Psoas muscle (tissue), 8 donors: ENCODE measurements around the gene LRRC2. TPM values are rescaled to one million over a fixed set of nuclear protein-coding genes. Genes with fewer than 3 reads are reported as not detected.

Experiments used
- ATAC-seq, 4 donors: fragments of 200-7000 bp; cut with Tn5 transposase; one replicate each; pipeline ENCODE4 v1.9.1; 2020; ENCODE audit warnings: moderate library complexity in 3 of 4, mild to moderate bottlenecking in 2 of 4
- DNase-seq, 2 donors: peaks; one replicate each; pipeline ENCODE4 v3.0.0-alpha.2; 2020
- H3K27ac ChIP-seq: fragments of 200-600 bp; one replicate; pipeline ENCODE4 v1.8.0; 2022
- H3K27me3 ChIP-seq, 3 donors: fragments of 200-600 bp in 1 of 3; one replicate each; pipeline versions ENCODE4 v1.6.1 to v1.8.0; 2013 to 2022; ENCODE audit warnings: low read length in 2 of 3, mild to moderate bottlenecking in 2 of 3, moderate library complexity in 1 of 3; ENCODE audit not compliant: insufficient read depth in 3 of 3
- H3K36me3 ChIP-seq, 2 donors: fragments of 200-600 bp in 1 of 2; one replicate each; pipeline versions ENCODE4 v1.6.1 to v1.8.0; 2013 to 2022; ENCODE audit warnings: low read depth in 1 of 2, mild to moderate bottlenecking in 1 of 2, moderate library complexity in 1 of 2; ENCODE audit not compliant: insufficient read depth in 1 of 2
- H3K4me1 ChIP-seq: fragments of 200-600 bp; one replicate; pipeline ENCODE4 v1.8.0; 2022
- H3K4me3 ChIP-seq: fragments of 200-600 bp; one replicate; pipeline ENCODE4 v1.8.0; 2022; ENCODE audit warnings: mild to moderate bottlenecking
- H3K9me3 ChIP-seq: fragments of 200-600 bp; one replicate; pipeline ENCODE4 v1.8.0; 2022
- CTCF ChIP-seq: fragments of 200-600 bp; IDR thresholded peaks from one replicate; pipeline ENCODE4 v1.8.0; 2022; ENCODE audit warnings: antibody characterized with exemption
- WGBS, 3 donors: extraction: QIAGEN DNeasy Blood & Tissue Kit; methylation state at CpG; one replicate each; pipeline versions ENCODE4 v1.1.6 to v1.1.7; 2013; 5-methylcytosine and 5-hydroxymethylcytosine counted together
- intact Hi-C, 2 donors: fragments of 100-400 bp; cut with DNase I; formaldehyde crosslinking; loops; one replicate each; pipeline versions ENCODE4 v1.11.0 to v1.14.2; 2022
- polyA plus RNA-seq, 3 donors: library from polyadenylated mRNA; stranded (reverse); fragments of 200-250 nt; gene quantifications; one replicate each; pipeline ENCODE4 v1.2.3, GENCODE V29; 2013
- total RNA-seq, 4 donors: library from RNA; stranded (reverse); fragmentation: NEBNext Ultra II Directional in 2 of 4; extraction: Animal tissue kit (Norgen Biotek cat#: 25700) in 2 of 4; gene quantifications; one replicate each; pipeline versions ENCODE4 v1.2.1 to v1.2.4, GENCODE V29; 2021 to 2023
- donor health status: healthy with polysubstance abuse.
- donor health status: DM: no; HTN: no; CAD: no; lungs with moderate emphysema.
- donor health status: Bipolar disorder and iron deficiency.
- donor health status: healthy.
- donor health status: DM: yes; HTN: yes; CAD: no.
- donor health status: DM: no; HTN: no; CAD: no.
- donor health status: DM: no; HTN: no; CAD: no.
- donor health status: DM: yes; HTN: yes; CAD: no.

LRRC2 gene
- total and polyA plus RNA-seq, 7 donors = 8.3 to 160 (median 65.1) TPM

GRCh38 chr3:46488735-46489361 is 77.3 kb downstream of the LRRC2 start:
- intact Hi-C loops = loop anchor here (1.0 to 5.0 kb wide), 5 partner anchors 68 to 142 kb away; partner anchors contain the start of gene LRRC2 (in 1 of the 2)
- no peaks in the 10 kb centered on the region for H3K9me3 ChIP-seq
- ATAC-seq (peak; percentile 90 to 94 (median 92)), DNase-seq (peak; percentile 90 to 95)
- peaks cover 32% of the 10 kb centered on the region for H3K4me1 ChIP-seq
- no peak overlapping the region for H3K4me3 ChIP-seq
- peak; percentile 98 for TF ChIP-seq CTCF
- H3K27me3 ChIP-seq = no peaks in the 10 kb centered on the region
- no peaks in the 10 kb centered on the region for H3K36me3 ChIP-seq
- H3K27ac ChIP-seq = peak overlapping the region; percentile 82
- 7 to 18% (median 11%) methylated on average over 24 to 26 of the region's 26 CpGs for WGBS, 3 donors

- no peak for TF ChIP-seq CTCF
- Histone ChIP-seq H3K4me3 (no peak overlapping the region), H3K27ac (no peak overlapping the region), H3K4me1 (peaks cover 17% of the 10 kb centered on the region), H3K9me3 (no peaks in the 10 kb centered on the region), H3K36me3 (no peaks in the 10 kb centered on the region), H3K27me3 (no peaks in the 10 kb centered on the region)
- ATAC-seq (no peak), DNase-seq (no peak)
- intact Hi-C loops = loop anchor here in 1 of 2 donors (5.0 kb wide), 1 partner anchor 72 kb away; no protein-coding TSS in a partner anchor
- WGBS, 3 donors = 88 to 96% (median 92%) methylated on average over 4 of the region's 4 CpGs
These were observed 80.3 kb downstream of the LRRC2 start for GRCh38 chr3:46485779-46486175.

GRCh38 chr3:46484911-46485778 is 81.0 kb downstream of the LRRC2 start:
- Histone ChIP-seq H3K9me3 (no peaks in the 10 kb centered on the region), H3K27me3 (no peaks in the 10 kb centered on the region), H3K36me3 (no peaks in the 10 kb centered on the region), H3K4me3 (no peak overlapping the region), H3K4me1 (peaks cover 14% of the 10 kb centered on the region), H3K27ac (no peak overlapping the region)
- no peak for ATAC-seq
- DNase-seq = no peak
- WGBS, 3 donors = 50 to 69% (median 52%) methylated on average over 10 of the region's 10 CpGs
- TF ChIP-seq CTCF = no peak
- intact Hi-C loops = loop anchor here in 1 of 2 donors (5.0 kb wide), 1 partner anchor 72 kb away; no protein-coding TSS in a partner anchor

GRCh38 chr3:46484388-46484787 is 81.7 kb downstream of the LRRC2 start:
- Histone ChIP-seq H3K9me3 (no peaks in the 10 kb centered on the region), H3K36me3 (no peaks in the 10 kb centered on the region), H3K27me3 (no peaks in the 10 kb centered on the region), H3K27ac (no peak overlapping the region), H3K4me1 (peaks cover 6% of the 10 kb centered on the region), H3K4me3 (no peak overlapping the region)
- intact Hi-C loops = no loop called here
- ATAC-seq (no peak), DNase-seq (no peak)
- TF ChIP-seq CTCF = no peak
- WGBS, 3 donors = 63 to 83% (median 68%) methylated on average over 1 of the region's 1 CpG
